ENCODE measurements around the gene MARCO.
"Not testable (repeated sequence)": the region's sequence is repeated elsewhere in the genome, so short reads cannot be mapped to it uniquely, and the experiment has no call there.

MARCO gene

DNA sequence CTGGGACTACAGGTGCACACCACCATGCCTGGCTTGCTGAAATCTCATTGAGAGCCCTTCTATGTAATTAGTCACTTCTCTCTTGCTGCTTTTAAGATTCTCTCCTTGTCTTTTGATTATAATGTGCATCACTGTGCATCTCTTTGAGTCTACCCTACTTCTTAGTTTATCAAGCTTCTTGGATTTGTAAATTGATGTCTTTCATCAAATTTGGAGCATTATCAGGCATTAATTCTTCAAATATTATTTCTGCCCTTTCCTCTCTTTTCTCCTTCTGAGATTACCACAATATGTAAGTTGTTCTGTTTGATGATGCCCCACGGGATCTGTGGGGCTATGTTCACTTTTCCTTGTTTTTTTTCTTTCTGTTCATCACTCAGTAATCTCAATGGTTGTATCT, 9.0 kb upstream of the MARCO start:
- no peak for DNase-seq

DNA sequence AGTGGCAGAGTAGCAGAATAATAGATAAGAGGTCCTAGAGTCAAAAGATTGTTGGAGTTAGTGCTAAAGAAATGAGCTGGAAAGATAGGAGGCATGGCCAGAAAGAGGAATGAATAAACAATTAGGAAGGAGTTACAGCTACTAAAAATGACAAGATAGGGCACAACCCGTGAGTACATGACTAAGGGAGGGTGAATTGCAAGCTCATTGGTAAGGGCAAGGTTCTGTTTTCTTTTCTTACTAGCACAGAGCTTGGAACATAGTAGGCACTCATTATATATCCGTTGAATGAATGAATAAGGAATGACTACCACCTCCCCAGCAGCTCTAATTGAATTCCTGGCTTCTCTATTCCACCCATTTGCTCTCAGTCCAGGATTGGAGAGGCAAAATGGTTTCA, 5.7 kb upstream of the MARCO start:
- no peak for DNase-seq

DNA sequence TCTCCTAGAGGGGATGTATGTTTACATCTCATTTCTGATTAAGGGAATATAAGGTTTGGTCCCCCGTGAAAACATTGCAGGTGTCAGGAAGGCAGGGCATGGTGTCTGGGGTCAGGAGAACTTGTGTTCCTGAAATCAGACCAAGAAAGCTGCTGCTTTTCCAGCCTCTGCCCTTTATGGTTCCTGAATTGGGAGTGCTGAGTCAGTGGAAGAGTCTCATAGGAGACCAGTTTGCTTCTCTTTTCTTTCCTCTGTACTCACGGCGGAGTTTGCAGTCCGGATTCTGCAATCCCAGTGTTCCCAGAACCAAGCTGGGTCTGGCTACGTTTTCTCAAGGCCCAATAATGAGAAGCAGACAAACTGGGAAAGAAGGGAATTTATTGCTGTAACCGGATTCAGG, 5.1 kb upstream of the MARCO start:
- no peak for DNase-seq

DNA sequence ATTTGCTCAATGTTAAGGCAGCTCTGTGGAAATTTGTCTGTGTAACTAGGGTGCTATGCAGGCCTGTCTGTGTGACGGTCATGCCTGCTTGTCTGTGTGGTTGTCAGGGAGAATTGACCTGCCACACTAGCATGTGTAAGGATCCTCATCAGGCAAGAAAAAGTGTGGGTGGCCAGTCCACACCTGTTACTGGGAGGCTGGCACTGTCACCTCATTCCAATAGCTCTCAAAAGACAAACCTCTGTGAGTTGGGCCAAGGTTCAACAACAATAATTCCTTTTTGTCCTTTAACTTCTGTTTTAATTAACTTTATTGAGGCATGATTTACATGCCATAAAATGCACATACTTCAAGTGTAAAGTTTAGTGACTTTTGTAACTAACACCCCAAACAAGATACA, 4.2 kb upstream of the MARCO start:
- DNase-seq = no peak

DNA sequence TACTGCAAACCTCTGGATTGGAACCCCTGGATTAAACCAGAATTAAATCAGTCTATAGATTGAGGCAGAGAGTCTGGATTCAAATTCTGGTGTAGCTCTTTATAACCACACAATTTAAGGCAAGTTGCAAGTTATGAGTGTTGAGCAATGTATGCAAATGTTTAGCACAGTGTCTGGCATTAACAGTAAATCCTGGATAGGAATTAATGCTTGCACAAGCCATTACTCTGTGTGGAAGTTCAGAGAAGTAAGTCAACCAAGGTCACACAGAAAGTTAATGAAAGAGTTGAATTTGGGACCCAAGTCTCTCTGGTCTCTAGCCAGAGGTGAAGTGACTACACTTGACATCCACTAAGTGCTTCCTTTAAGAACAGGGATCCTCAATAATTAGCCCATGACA, 2.0 kb upstream of the MARCO start:
- no peak for DNase-seq

DNA sequence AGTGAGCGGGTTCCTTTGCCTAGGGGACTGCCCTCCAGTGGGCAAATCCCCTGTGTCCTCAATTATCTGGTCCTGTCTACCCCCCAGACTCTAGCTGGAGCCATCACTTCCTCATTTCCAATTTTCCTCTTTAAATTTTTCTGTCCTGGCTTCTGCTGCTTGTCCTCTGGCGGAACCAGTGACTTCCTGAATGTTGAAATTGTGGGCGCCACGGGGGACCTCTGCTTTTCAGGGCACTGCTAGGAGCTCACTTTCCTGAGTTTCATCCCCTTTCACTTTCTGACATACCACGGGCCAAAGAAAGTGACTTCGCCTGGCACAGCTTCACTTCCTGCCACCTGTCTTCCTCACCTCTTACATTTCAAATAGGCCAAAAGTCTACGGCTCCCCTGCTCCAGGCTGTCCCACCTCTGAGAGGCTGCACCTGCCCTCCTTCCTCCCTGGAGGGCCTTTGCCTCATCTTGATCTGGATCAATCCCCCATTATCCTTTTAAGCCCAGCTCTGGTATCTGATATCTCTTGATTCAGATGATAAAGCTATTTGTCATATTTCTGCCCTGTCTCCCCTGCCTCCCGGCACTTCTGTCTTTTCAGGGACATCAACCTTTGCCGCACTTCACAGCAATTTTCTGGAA, 1.4 kb upstream of the MARCO start:
- no peak for DNase-seq

DNA sequence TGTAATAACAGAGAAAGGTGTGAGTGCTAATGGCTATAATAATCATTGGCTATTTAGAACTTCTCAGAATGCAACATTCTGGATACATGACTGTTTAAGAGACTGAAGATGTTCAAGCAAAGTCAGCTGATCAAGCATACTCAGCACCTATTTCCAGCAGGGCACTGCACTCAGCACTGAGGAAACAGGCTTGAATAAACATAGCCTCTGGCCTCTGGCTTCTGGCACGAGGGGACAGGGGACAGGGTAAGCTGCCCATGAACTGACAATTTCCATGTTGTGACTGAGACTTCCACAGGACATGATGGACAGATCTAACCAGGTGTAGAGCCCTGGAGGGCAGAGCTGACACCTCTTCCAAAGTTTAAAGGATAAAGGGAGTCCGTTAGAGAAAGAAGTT, 1.3 kb downstream of the MARCO start:
- DNase-seq = no peak

DNA sequence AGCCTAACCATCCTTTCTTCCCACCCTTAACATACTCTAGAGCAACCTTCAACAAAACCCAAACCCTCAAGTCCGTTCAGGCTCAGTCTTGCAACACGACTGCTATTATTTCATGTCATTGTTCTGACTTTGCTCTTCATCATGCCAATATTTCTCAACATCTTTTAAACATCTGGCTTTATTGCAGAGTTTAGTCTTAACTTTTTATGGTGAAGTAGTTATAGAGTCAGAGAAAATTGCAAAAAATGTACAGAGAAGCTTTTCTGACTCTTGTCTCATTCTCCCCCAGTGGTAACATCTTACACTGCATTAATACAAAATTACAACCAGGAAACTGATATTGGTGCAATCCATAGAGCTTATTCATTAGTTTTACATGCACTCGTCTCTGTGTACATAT, 3.9 kb downstream of the MARCO start:
- no peak for DNase-seq

DNA sequence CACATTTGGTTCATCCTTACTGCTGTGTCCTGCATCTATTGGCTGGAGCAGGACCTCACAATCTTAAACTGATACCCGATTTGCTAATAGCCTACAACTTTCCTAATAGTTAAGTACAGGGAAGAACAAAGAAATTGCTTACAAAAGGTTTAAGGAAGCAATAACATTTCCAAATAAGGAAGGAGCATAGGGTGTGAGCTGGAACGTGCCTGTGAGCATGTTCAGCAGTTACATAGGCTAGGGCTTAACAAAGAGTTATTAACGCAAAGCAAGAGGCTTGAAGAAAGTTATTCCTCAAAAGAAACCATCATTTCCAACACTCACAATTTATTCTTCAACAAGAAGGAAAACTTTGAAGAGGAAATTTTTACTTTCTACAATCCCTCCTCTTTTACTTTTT, 6.3 kb downstream of the MARCO start:
- not testable (repeated sequence) for DNase-seq

DNA sequence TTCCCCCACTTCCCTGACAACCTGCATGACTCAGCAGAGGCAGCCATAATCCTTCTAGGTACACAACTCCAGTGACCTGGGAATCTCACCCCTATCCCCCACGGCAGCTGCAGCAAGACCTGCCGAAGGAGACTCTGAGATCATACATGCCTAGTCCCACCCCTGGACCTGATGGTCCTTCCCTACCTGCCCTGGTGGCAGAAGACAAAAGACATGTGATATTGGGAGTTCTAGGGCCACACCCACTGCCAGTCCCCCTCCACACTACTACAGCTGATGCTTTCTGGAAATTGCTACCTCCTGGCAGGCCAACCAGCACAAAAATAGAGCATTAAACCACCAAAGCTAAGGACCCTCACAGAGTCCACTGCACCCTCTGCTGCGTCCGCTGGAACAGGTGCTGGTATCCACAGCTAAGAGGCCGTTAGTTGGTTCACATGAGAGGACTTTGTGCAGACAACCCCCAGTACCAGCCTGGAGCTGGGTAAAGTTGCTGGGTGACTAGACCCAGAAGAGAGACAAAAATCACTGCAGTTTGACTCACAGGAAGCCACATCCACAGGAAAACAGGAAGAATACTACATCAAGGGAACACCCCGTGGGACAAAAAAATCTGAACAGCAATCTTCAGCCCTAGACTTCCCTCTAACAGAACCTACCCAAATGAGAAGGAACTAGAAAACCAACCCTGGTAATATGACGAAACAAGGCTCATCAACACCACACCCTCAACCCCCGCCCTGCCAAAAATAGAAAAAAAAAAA, 12.5 kb downstream of the MARCO start:
- no peak for DNase-seq

DNA sequence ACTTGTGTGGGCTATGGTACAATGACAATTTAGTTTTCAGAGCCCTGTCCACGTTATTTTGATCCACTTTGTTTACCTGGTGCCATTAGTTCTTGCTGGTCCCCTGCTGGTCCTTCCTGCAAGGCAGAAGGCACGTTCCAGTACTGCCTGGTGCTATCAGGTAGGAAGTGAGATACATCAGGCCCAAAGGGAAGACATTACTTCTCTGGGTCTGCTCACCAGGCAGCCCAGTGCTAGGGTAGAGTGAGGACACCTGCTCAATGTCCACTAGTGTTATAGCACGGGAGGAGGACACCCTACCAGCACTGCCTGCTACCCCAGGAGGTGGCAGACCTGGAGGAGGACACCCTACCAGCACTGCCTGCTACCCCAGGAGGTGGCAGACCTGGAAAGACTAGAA, 23.7 kb downstream of the MARCO start:
- no peak for DNase-seq

DNA sequence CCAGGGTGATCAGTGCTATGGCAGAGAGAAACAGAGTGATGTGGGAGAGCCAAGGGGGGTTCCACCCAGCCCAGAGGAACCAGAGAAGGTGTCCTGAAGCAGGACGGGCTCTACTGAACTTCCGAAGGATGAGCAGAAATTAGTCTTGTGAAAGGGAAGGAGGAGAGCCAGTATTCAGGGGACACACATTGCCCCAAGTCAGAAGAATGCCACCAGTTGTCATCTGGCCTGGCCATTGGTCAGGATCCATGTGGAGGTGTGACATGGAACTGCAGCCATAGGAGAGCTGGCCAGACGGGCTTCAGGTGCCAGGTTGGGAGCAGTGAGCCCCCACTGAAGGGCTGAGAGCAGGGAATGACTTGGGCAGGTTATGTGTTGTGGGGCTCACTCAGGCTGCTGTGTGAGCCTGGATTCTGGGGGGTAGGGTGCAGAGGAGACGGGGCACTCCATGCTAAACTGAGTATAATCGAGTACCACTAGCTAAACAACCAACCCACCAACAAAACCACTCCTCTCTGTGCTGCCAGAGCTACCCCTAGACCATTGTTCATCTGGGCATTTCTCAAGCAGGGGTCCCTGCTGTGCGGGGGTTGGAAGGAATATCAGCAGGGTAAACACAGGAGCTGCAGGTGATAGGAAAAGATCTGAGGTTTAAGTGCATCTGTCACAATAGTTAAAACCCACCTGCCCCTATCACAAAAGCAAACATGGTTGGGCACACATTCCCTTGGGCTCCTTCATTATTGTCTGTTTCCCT, 25.3 kb downstream of the MARCO start:
- no peak for DNase-seq

DNA sequence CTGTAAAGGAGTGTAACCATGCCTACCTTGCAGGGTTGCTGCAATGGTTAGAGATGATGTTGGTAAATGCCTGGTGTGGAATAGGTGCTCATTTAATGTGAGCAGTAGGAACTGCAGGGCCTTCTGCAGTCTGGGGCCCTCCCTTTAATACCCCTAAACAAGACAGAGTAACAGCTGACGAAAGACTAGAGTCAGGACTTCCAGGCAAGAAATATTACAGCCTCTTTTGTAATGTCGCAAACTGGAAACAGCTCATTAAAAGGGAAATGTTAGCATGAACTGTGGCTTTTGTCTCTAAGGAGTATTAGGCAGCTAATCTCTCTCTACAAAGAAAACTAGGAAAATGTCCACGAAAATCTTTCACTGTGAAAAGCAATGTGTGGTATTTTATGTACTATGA, 26.0 kb downstream of the MARCO start:
- DNase-seq = no peak

DNA sequence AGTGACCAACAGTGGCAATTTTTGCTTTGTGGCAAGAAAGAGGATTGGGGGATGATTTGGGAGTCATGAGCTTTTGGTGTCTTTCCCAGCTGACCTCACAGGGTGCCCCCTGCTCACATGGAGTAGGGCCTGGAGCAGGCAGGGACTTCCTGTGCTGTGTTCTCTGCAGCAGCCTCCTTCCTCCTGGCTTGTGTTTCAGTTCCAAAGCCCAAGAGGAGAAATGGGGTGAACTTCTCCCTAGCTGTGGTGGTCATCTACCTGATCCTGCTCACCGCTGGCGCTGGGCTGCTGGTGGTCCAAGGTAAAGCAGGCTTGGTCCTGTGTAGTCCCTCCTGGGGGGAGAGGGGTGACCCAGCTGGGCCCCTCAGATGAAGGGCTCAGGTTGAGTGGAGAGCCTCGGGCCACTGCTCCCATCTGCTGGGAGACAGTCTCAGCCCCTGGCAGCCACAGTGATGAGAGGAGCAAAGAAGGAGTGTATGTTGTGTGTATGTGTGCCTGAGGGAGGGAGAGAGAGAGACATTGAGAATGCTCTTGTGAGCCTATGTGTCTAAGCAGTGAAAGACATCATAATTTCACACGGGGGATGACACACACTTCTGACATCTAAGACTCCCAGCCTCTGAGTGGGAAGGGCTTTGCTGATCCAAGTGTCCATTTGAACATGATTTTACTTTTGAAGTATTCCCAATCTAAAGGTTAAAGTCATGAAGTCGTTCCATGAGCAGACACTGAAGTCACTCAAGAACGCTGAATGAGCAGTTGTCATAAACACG, 27.2 kb downstream of the MARCO start:
- no peak for DNase-seq

DNA sequence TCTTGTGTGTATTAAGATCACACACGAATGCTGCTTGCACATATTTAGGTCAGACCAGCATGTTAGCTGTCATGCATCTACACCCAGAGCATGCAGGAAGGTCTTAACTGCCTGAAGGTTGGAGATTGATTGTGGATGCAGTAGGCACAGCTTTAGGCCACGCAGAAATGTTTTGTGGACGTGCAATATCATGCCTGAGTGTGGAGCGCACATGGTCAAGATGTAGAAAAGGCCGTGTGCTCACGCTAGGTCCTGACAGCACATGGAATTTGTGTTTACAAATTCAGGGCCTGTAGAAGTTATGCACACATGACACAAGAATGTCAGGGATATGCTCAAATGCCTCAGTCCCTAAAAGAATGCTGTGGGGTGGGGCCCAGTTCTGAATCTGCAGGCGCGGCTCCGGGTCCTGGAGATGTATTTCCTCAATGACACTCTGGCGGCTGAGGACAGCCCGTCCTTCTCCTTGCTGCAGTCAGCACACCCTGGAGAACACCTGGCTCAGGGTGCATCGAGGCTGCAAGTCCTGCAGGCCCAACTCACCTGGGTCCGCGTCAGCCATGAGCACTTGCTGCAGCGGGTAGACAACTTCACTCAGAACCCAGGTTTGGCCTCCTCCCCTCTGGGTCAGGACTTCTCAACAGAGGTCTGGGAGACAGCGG, 27.9 kb downstream of the MARCO start:
- no peak for DNase-seq

DNA sequence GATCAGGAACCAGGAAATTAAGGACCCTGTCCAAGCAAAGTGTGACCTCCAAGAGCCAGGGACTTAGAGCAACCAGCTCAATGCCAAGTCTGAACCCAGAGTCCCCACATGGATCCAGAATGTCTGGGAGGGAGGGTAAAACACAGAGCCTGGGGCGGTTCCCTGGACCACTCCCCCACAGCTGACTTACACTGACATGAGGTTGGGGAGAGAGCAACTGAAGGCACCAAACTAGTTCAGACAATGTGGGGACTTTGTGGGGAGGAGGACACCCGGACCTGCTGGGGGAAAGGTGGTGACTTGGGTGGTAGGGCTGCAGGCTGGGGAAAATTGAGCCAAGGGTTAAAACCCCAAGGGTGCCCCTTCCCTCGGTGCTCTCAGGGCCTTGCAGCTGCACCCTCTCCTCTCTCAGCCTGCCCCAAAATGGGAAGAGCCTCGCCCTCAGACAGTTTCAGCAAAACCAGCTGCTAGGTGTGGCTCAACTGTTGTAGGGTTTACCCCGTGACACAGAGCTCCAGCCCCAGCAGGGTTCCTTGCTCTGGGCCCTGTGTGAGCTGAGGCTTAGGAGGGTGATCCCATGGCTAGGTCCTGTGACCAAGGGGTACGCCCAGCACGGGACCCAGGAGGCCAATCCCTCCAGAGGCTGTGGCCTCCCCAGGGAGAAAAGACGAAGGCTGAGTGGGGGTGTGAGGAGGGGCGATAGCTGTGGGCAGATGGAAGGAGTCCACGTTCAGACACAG, 28.6 kb downstream of the MARCO start:
- no peak for DNase-seq

DNA sequence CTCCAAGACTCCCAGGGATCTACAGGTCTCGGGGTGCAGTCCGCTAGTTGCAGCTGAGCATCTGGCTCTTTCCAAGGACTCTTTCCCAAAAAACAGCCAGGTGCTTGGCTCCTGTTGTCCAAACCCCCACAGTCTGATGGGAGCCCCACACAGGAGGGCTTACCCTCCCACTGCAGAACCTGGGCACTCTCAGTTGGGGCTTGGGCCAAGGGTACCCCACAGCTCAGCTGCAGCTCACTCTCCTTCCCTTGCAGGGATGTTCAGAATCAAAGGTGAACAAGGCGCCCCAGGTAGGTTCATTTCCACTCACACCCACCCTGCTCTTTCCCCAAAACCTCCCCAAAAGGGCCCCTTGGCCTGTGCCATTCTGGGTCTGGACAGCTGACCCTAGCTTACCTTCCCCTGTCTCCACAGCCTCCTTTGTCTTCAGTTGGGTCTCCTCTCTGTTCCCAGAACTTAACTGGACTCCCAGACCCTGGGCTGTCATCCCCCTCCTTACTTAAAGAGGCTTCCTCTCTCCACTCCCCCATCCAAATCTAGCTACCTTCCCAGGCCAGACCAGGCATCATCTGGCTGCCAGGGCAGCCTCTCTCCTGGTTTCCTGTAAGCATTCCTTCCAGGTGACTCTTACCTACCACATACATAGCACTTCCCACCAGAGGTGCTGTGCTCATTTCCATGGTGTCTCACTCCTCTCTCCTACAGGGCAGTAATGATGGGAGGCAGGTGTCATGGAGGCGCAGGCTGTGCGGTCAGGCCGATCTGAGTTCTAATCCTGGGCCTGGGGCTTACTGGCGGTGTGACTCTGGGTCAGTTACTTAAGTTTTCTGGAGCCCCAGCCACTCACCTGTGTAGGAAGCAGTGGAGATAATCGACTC, 29.5 kb downstream of the MARCO start:
- DNase-seq = no peak

DNA sequence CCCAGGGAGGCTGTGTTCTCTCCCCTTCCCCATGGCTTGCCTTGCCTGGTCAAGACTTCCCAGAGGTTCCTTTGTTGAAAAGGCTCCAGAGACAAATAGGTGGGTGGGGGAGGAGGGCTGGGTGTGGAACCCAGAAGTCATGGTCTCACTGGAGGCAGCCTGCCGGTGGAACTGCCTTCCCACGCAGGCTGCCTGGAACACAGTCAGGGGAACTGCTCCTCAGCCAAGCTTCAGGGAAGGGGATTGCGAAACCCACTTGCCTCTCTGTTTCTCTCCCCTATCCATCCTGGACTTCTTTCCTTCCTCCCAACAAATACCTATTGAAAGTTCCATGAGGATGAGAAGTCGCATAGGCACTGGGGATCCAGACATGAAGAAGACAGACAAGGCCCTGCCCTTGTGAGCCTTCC, 31.6 kb downstream of the MARCO start:
- no peak for DNase-seq

DNA sequence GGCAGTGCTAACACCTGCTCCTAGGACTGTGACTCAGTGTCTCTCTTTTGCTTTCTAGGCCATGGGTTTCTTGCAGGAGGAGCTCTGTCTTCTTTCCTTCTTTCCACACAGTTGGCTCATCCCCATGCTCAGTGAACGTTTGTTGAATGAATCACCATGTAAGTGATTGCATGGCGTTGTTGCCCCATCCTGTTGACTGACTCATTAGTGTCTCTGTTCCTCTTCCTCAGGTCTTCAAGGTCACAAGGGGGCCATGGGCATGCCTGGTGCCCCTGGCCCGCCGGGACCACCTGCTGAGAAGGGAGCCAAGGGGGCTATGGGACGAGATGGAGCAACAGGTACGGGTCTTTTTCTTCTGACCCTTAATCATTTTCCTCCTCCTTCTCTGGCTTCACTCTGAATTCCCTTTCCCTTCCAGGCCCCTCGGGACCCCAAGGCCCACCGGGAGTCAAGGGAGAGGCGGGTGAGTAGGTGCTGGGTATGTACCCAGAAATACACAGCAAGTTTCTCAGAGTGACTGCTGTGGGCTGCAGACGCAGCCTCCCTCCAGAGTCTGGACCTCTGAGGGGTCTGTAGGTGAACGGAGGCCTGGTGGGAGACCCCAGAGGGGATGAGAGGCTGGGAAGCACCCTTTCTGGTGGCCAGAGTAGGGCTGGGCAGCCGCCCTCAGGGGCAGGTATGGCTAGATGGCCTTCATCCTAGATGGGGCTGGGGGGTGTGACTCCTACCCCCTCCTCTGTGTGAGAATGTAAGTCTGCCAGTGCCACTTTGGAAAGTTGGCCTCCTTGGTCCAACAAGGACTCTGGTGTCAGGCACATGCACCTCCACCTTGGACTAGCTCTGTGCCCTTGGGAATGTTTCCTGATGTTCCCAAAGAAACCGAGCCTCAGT, 32.4 kb downstream of the MARCO start:
- no peak for DNase-seq

DNA sequence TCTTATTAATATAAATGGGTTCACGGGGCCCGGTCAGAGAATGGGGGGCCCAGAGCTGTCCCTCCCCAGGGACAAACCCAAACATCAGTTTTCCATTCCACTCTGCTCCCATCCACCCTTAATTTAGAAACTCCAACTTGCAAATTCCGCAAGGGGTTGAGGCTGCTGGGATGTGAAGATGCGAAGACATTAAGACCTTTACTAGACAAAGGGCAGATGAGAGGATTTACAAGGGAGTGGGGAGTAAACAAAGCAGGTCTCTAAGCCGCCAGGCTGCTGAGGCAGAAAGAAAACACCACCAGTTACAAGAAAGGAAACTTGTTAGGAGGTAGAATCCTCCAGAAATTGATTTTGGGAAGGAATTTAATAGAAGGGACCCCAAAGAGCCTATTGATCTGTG, 33.1 kb downstream of the MARCO start:
- DNase-seq = no peak

Data from T-helper 9 cell (primary cell).